Kidney epithelial cell (primary cell): ENCODE data around the gene PNPLA2. TPM values are rescaled to one million over a fixed set of nuclear protein-coding genes. Genes with fewer than 3 reads are reported as not detected.

Source experiments
- DNase-seq: peaks from one replicate; pipeline ENCODE4 v3.0.0-alpha.2; 2010; ENCODE audit warnings: low read depth
- H3K27me3 ChIP-seq: 2 replicates; pipeline ENCODE4 v1.6.0; 2011; ENCODE audit warnings: low read length; ENCODE audit not compliant: control insufficient read depth, insufficient read depth
- H3K36me3 ChIP-seq: 2 replicates; pipeline ENCODE4 v1.5.1; 2011; ENCODE audit warnings: low read length; ENCODE audit not compliant: control insufficient read depth, insufficient read depth
- H3K4me3 ChIP-seq: 2 replicates; pipeline ENCODE4 v1.5.1; 2011; ENCODE audit warnings: low read depth, mild to moderate bottlenecking, control low read depth, low read length
- CTCF ChIP-seq: IDR thresholded peaks from 2 replicates; pipeline ENCODE4 v1.5.1; 2011; ENCODE audit warnings: mild to moderate bottlenecking, moderate library complexity, low read length, control low read depth, inconsistent platforms; ENCODE audit not compliant: insufficient read depth, poor library complexity, severe bottlenecking
- total RNA-seq: library from RNA; depleted of rRNA; stranded (reverse); fragments of >200 nt; gene quantifications from 2 replicates; pipeline ENCODE4 v1.2.3, GENCODE V29; 2015

PNPLA2 gene
- total RNA-seq, 1 donor from 2014 or later: 27.5 TPM

DNA sequence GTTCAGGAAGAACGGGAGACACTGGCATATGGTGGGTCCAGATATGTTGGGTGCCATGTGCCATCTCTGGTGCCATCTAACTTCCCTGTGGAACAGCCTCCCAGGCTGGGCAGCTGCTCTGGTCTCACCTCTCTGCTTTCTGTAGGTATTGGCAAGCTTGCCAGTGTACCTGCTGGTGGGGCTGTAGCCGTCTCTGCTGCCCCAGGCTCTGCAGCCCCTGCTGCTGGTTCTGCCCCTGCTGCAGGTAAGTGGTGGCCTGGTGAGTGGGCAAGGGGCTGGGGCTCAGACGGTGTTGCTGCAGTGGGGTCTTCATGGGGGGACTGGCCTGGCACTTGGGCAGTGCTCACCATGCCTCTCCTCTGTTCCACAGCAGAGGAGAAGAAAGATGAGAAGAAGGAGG, 6.3 kb upstream of the PNPLA2 start:
- no peak for DNase-seq
- TF ChIP-seq CTCF: no peak
- H3K27me3 ChIP-seq: no peaks in the 10 kb centered on the region
- peaks cover 8% of the 10 kb centered on the region for H3K36me3 ChIP-seq
- H3K4me3 ChIP-seq: no peak overlapping the region

DNA sequence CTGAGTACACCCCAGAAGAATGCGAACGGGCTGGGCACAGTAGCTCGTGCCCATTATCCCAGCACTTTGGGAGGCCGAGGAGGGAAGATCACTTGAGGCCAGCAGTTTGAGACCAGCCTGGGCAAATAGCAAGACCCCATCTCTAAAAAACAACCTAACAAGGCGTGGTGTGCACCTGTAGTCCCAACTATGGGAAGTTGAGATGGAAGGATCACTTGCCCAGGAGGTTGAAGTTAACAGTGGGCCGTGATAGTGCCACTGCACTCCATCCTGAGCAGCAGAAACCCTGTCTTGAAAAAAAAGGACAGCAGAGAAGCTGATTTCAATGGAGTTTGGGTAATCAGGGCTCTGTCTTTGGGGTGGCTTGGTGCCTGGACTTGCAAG, 5.7 kb upstream of the PNPLA2 start:
- no peak for TF ChIP-seq CTCF
- peaks cover 8% of the 10 kb centered on the region for H3K36me3 ChIP-seq
- no peak overlapping the region for H3K4me3 ChIP-seq
- no peak for DNase-seq
- no peaks in the 10 kb centered on the region for H3K27me3 ChIP-seq

GRCh38 chr11:813456-814096, 5.1 kb upstream of the PNPLA2 start:
- Histone ChIP-seq H3K36me3 (peaks cover 8% of the 10 kb centered on the region), H3K4me3 (no peak overlapping the region), H3K27me3 (no peaks in the 10 kb centered on the region)
- no peak for TF ChIP-seq CTCF
- DNase-seq: no peak

DNA sequence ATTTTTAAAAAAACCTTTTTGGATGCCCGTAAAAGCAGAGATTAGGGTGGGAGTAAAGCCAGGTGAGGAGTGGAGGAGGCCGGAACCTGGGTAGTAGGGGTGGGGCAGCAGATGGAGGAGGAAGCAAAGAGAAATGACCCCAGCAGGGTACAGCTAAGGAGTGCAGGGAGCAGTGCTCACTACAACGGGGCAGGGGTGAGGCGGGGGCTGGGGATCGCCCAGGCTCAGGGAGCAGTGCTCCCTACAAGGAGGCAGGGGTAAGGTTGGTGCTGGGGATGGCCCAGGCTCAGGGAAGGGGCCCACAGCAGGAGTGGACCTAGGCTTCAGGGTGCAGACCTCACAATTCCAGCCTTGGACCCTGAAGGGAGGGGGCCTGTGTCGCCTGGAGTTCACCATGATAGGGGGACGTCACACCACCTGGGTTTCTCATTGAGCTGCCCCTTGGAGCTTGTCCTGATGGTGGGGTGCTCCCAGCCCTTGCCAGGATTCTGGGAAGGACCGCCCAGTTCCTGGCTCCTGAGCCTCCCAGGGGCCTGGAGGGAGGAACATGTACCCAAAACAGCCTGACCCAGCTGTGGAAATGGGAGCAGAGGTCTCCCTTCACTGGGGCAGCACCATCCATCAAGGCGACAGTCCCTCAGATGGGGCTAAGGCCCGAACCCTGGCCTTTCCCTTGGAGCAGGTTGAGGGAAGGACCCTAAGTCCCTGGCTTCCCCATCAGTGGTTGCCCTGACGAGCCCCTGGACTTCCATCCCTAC, 2.9 kb upstream of the PNPLA2 start:
- peaks cover 8% of the 10 kb centered on the region for H3K36me3 ChIP-seq
- no peak for DNase-seq
- no peak for TF ChIP-seq CTCF
- H3K27me3 ChIP-seq: no peaks in the 10 kb centered on the region
- H3K4me3 ChIP-seq: no peak overlapping the region

DNA sequence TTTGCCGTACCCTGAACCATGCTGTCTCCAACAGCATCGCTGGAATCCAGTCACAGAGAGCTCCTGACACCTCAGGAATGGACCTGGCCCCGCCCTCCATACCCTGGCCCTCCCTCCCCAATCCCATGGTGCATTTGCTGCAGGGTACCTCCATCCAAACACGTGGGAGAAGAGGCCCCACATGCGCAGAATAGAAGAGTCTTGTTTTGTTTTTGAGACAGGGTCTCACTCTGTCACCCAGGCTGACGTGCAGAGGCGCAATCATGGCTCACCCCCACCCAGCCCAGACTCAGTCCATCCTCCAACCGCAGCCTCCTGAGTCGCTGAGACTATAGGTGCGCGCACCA, 2.3 kb upstream of the PNPLA2 start:
- H3K27me3 ChIP-seq: no peaks in the 10 kb centered on the region
- DNase-seq: no peak
- TF ChIP-seq CTCF: no peak
- H3K4me3 ChIP-seq: no peak overlapping the region
- H3K36me3 ChIP-seq: peaks cover 8% of the 10 kb centered on the region
